ENCODE measurements around the gene FOXE1. TPM values are rescaled to one million over a fixed set of nuclear protein-coding genes. Genes with fewer than 3 reads are reported as not detected.

FOXE1 gene
- total RNA-seq, 6 experiments from 2014 or later, result not detected

DNA sequence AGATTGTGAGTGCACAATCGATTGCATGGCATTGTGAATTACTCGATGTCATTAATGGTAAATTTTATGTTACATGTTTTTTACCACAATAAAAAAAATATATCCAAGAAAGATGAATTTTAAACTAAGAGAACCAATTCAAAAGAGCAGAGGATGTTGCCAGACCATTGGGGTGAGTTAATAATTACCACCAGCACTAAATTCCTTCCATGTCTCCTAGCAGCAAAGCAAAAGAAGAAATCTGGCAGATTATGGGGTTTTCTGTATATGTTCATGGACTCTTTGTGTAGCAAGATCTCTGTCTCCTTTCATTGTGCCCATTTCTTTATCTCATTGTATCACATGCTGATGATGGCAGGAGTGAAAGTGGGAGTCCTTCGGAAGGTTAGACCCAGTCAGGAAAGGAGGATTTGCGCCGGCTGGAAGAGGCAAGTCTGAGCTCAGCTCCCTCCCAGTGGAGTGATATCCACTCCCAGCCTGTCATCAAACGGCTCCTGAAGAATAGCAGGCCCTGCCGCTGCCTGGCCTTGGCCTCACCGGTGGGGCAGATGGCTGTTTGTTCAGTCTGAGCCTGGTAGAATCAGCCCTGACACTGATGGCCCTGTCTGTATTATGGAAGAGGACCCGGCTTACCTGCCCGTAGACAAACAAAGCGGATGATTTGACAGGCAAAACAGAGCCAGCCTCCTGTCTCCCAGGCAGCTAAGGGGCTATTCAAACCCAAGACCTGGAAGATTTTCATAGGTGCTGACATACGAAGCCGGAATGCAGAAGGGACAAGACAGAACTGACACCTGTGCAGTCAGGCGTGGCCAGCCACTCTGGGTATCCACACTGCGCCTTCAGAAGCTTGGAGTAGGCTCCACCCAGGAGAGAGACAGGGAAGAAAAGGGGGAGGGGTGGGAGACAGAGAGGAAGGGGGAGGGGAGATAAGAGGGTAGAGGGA, 21.9 kb upstream of the FOXE1 start:
- intact Hi-C loops (cut with DNase I), result no loop called here
- H3K36me3 ChIP-seq, result no peaks in the 10 kb centered on the region
- WGBS (ENCODE audit: insufficient coverage, low coverage, low lambda C conversion rate, missing lambda C conversion rate), result 36% methylated on average over 12 of the region's 15 CpGs
- H3K4me1 ChIP-seq, result no peaks in the 10 kb centered on the region
- no peak for DNase-seq
- no peak overlapping the region for H3K4me3 ChIP-seq
- no peaks in the 10 kb centered on the region for H3K9me3 ChIP-seq
- TF ChIP-seq, protein P1, sequence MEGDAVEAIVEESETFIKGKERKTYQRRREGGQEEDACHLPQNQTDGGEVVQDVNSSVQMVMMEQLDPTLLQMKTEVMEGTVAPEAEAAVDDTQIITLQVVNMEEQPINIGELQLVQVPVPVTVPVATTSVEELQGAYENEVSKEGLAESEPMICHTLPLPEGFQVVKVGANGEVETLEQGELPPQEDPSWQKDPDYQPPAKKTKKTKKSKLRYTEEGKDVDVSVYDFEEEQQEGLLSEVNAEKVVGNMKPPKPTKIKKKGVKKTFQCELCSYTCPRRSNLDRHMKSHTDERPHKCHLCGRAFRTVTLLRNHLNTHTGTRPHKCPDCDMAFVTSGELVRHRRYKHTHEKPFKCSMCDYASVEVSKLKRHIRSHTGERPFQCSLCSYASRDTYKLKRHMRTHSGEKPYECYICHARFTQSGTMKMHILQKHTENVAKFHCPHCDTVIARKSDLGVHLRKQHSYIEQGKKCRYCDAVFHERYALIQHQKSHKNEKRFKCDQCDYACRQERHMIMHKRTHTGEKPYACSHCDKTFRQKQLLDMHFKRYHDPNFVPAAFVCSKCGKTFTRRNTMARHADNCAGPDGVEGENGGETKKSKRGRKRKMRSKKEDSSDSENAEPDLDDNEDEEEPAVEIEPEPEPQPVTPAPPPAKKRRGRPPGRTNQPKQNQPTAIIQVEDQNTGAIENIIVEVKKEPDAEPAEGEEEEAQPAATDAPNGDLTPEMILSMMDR (IDR thresholded peaks at IDR 0.05), result no peak
- no peak for TF ChIP-seq POLR2A (IDR thresholded peaks at IDR 0.05)
- no peak overlapping the region for H3K27ac ChIP-seq
- ATAC-seq, result peak; percentile 21 to 33 (median 30)
- no peaks in the 10 kb centered on the region for H3K27me3 ChIP-seq

- Histone ChIP-seq H3K27me3 (no peaks in the 10 kb centered on the region), H3K9me3 (no peaks in the 10 kb centered on the region), H3K36me3 (no peaks in the 10 kb centered on the region), H3K4me3 (no peak overlapping the region), H3K4me1 (no peaks in the 10 kb centered on the region), H3K27ac (no peak overlapping the region)
- intact Hi-C loops (cut with DNase I), result no loop called here
- no peak for DNase-seq
- WGBS (ENCODE audit: insufficient coverage, low coverage, low lambda C conversion rate, missing lambda C conversion rate), result 41% methylated on average over 3 of the region's 10 CpGs
- no peak for TF ChIP-seq POLR2A (IDR thresholded peaks at IDR 0.05)
- ATAC-seq, result peak in 2 of 4 donors; percentile 19 to 34
Observed at GRCh38 chr9:97831843-97832636, 21.0 kb upstream of the FOXE1 start.

GRCh38 chr9:97840521-97840920, 12.5 kb upstream of the FOXE1 start:
- no peaks in the 10 kb centered on the region for H3K36me3 ChIP-seq
- no peaks in the 10 kb centered on the region for H3K4me1 ChIP-seq
- H3K27ac ChIP-seq, result no peak overlapping the region
- H3K4me3 ChIP-seq, result no peak overlapping the region
- H3K9me3 ChIP-seq, result no peaks in the 10 kb centered on the region
- intact Hi-C loops (cut with DNase I), result no loop called here
- DNase-seq (no peak), ATAC-seq (no peak)
- peaks cover 0 to 1% of the 10 kb centered on the region in 2 donors for H3K27me3 ChIP-seq
- no peak for TF ChIP-seq POLR2A (IDR thresholded peaks at IDR 0.05)
- TF ChIP-seq, protein P1 (IDR thresholded peaks at IDR 0.05), result no peak

DNA sequence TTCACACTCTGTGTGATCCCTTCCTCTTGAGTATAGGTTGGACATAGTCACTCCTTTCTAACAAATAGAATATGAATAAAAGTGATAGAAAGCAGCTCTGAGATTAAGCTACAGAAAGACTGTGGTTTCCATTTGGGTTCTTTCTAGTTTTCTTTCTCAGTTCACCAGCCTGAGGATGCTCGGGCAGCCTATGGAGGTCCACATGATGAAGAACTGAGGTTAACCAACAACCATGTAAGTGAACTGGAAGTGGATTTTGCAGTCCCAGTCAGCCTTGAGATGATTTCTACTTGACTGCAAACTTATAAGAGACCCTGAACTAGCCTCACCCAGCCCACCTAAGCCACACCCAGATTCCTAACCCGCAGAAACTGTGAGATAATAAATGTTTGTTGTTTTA, 10.1 kb upstream of the FOXE1 start:
- no peak for TF ChIP-seq POLR2A (IDR thresholded peaks at IDR 0.05)
- intact Hi-C loops (cut with DNase I), result no loop called here
- 68% methylated on average over 2 of the region's 2 CpGs for WGBS (ENCODE audit: insufficient coverage, low coverage, low lambda C conversion rate, missing lambda C conversion rate)
- no peak overlapping the region for H3K4me3 ChIP-seq
- H3K27ac ChIP-seq, result no peak overlapping the region
- H3K4me1 ChIP-seq, result no peaks in the 10 kb centered on the region
- H3K36me3 ChIP-seq, result no peaks in the 10 kb centered on the region
- DNase-seq, result no peak
- peaks cover 0 to 15% of the 10 kb centered on the region in 2 donors for H3K27me3 ChIP-seq
- ATAC-seq, result no peak
- H3K9me3 ChIP-seq, result no peaks in the 10 kb centered on the region

GRCh38 chr9:97845130-97845529, 7.9 kb upstream of the FOXE1 start:
- Histone ChIP-seq H3K27ac (no peak overlapping the region), H3K9me3 (no peaks in the 10 kb centered on the region), H3K4me3 (no peak overlapping the region), H3K36me3 (no peaks in the 10 kb centered on the region), H3K4me1 (peaks cover 0 to 10% (median 2%) of the 10 kb centered on the region in 4 donors), H3K27me3 (peaks cover 4 to 33% of the 10 kb centered on the region in 2 donors)
- intact Hi-C loops (cut with DNase I), result no loop called here
- 64% methylated on average over 1 of the region's 2 CpGs for WGBS (ENCODE audit: insufficient coverage, low coverage, low lambda C conversion rate, missing lambda C conversion rate)
- ATAC-seq (no peak), DNase-seq (no peak)
- TF ChIP-seq, protein P1 (IDR thresholded peaks at IDR 0.05), result no peak
- TF ChIP-seq POLR2A (IDR thresholded peaks at IDR 0.05), result no peak

All from right lobe of liver (tissue), 6 donors.